Endothelial cell of umbilical vein (primary cell): ENCODE measurements around the gene ESRRA. TPM values are rescaled to one million over a fixed set of nuclear protein-coding genes. Genes with fewer than 3 reads are reported as not detected.

ENCODE experiments used
- BruUV-seq: library from RNA; stranded (reverse); fragments of 400-500 nt; replicated peaks from 2 replicates; lab custom pipeline; 2021; lab: Mats Ljungman, UMichigan
- CTCF ChIA-PET: fragments of 300-600, 350-600 bp; sonication (Branson Sonifier 250); formaldehyde crosslinking; loops from one replicate; lab custom pipeline; 2021; ENCODE audit warnings: antibody characterized with exemption, inconsistent platforms; lab: Charles Lee
- POLR2A ChIA-PET: fragments of 300-600, 350-600 bp; sonication (Branson Sonifier 250); formaldehyde crosslinking; loops from one replicate; lab custom pipeline; 2021; ENCODE audit warnings: antibody characterized with exemption, inconsistent platforms; lab: Charles Lee
- DNase-seq: peaks from one replicate; pipeline ENCODE4 v3.0.0-alpha.2; 2011; ENCODE audit warnings: low read depth, low spot score
- FAIRE-seq: peaks from 2 replicates; lab custom pipeline; 2011; peaks lifted over from hg19 to GRCh38; lab: Jason Lieb, UNC
- H2AFZ ChIP-seq: 2 replicates; pipeline ENCODE4 v1.6.0; 2012; ENCODE audit warnings: low read depth, low read length, control low read depth, inconsistent platforms
- H3K27ac ChIP-seq: 2 replicates; pipeline ENCODE4 v1.5.1; 2011; ENCODE audit warnings: low read depth, mild to moderate bottlenecking, control low read depth, low read length, moderate library complexity; ENCODE audit not compliant: insufficient read depth
- H3K27me3 ChIP-seq, 2 experiments: 2 replicates each; pipeline versions ENCODE4 v1.6.0 to v1.6.1; 2011; ENCODE audit warnings: low read length in 2 of 2, mixed read lengths in 1 of 2; ENCODE audit not compliant: control insufficient read depth in 2 of 2, insufficient read depth in 2 of 2
- H3K36me3 ChIP-seq, 2 experiments: 2 replicates in 1 of 2; 3 replicates in 1 of 2; pipeline ENCODE4 v1.5.1; 2011; ENCODE audit warnings: low read length in 2 of 2, mild to moderate bottlenecking in 1 of 2, moderate library complexity in 1 of 2; ENCODE audit not compliant: control insufficient read depth in 2 of 2, insufficient read depth in 2 of 2; ENCODE audit errors: extremely low read depth in 1 of 2
- H3K4me1 ChIP-seq: 3 replicates; pipeline ENCODE4 v1.5.1; 2011; ENCODE audit warnings: mild to moderate bottlenecking, low read length; ENCODE audit not compliant: control insufficient read depth, insufficient read depth; ENCODE audit errors: extremely low read depth
- H3K4me2 ChIP-seq: 2 replicates; pipeline ENCODE4 v1.6.1; 2011; ENCODE audit warnings: low read length, control low read depth, mixed read lengths; ENCODE audit not compliant: insufficient read depth
- H3K4me3 ChIP-seq, 3 experiments: fragments of 200-600 bp in 1 of 3; sonication (generic), shearing (Covaris generic) in 1 of 3; replicated peaks in 1 of 3; 2 replicates each; pipeline ENCODE4 v1.5.1; 2011 to 2016; ENCODE audit warnings: control low read depth in 3 of 3, low read length in 3 of 3, mild to moderate bottlenecking in 2 of 3, inconsistent platforms in 1 of 3, low read depth in 1 of 3, moderate library complexity in 1 of 3; ENCODE audit not compliant: insufficient read depth in 1 of 3
- H3K79me2 ChIP-seq: 2 replicates; pipeline ENCODE4 v1.6.0; 2012; ENCODE audit warnings: low read length, inconsistent platforms; ENCODE audit not compliant: control insufficient read depth, insufficient read depth
- H3K9ac ChIP-seq: replicated peaks from 2 replicates; pipeline ENCODE3; 2011; ENCODE audit warnings: low read length, control low read depth; ENCODE audit not compliant: insufficient read depth; ENCODE audit errors: extremely low read depth
- H3K9me1 ChIP-seq: replicated peaks from 3 replicates; pipeline ENCODE4 v1.6.0; 2011; ENCODE audit warnings: mild to moderate bottlenecking, low read length; ENCODE audit not compliant: control insufficient read depth, insufficient read depth; ENCODE audit errors: extremely low read depth
- H3K9me3 ChIP-seq: replicated peaks from 2 replicates; pipeline ENCODE4 v1.5.1; 2012; ENCODE audit warnings: low read length, inconsistent platforms; ENCODE audit not compliant: control insufficient read depth, insufficient read depth
- H4K20me1 ChIP-seq: replicated peaks from 2 replicates; pipeline ENCODE3; 2011; ENCODE audit warnings: mild to moderate bottlenecking, low read length; ENCODE audit not compliant: control insufficient read depth, insufficient read depth; ENCODE audit errors: extremely low read depth
- CTCF ChIP-seq, 2 donors: IDR thresholded peaks; 1 replicate in 1 of 2; 2 replicates in 1 of 2; pipeline ENCODE4 v1.5.1; 2011; ENCODE audit warnings: low read length in 2 of 2, mild to moderate bottlenecking in 2 of 2, moderate library complexity in 2 of 2, control low read depth in 1 of 2, inconsistent platforms in 1 of 2, low read depth in 1 of 2; ENCODE audit not compliant: insufficient read depth in 1 of 2; ENCODE audit errors: extremely low read depth in 1 of 2
- EZH2 ChIP-seq: IDR thresholded peaks from 2 replicates; pipeline ENCODE4 v1.6.1; 2012; ENCODE audit warnings: borderline replicate concordance, low read depth, mild to moderate bottlenecking, moderate library complexity, low read length, inconsistent platforms; ENCODE audit not compliant: severe bottlenecking
- FOS ChIP-seq: IDR thresholded peaks from 2 replicates; pipeline ENCODE4 v1.6.1; 2011; ENCODE audit warnings: mild to moderate bottlenecking, low read length, moderate library complexity, borderline replicate concordance; ENCODE audit not compliant: insufficient read depth
- GATA2 ChIP-seq: IDR thresholded peaks from 2 replicates; pipeline ENCODE4 v1.7.0; 2011; ENCODE audit warnings: low read depth, mild to moderate bottlenecking, moderate library complexity, mixed read lengths, low read length; ENCODE audit not compliant: insufficient read length, insufficient read depth
- JUN ChIP-seq: IDR thresholded peaks from 2 replicates; pipeline ENCODE4 v1.6.1; 2011; ENCODE audit warnings: borderline replicate concordance, low read depth; ENCODE audit not compliant: insufficient read length, insufficient read depth
- MAX ChIP-seq: IDR thresholded peaks from 2 replicates; pipeline ENCODE4 v1.6.1; 2011; ENCODE audit not compliant: insufficient read depth, insufficient read length
- MYC ChIP-seq: IDR thresholded peaks from one replicate; pipeline ENCODE4 v1.6.1; 2011; ENCODE audit warnings: mild to moderate bottlenecking, low read depth, low read length
- POLR2A ChIP-seq: IDR thresholded peaks from 2 replicates; pipeline ENCODE4 v1.6.1; 2012; ENCODE audit warnings: low read depth, mild to moderate bottlenecking, control low read depth, low read length
- POLR2AphosphoS5 ChIP-seq: IDR thresholded peaks from 2 replicates; pipeline ENCODE4 v1.6.1; 2012; ENCODE audit warnings: low read depth, mild to moderate bottlenecking, control low read depth, low read length, moderate library complexity; ENCODE audit not compliant: insufficient read depth
- dilution Hi-C: fragments of 300-500 bp; cut with MboI; formaldehyde crosslinking; loops from one replicate; pipeline ENCODE4 v1.15.0; 2019; ENCODE audit warnings: low sequenced_read_pairs; ENCODE audit not compliant: extremely low pct_ligation_motif_present
- intact Hi-C: fragments of 100-400 bp; cut with micrococcal nuclease; formaldehyde crosslinking; loops from one replicate; pipeline ENCODE4 v1.10.0; 2022
- polyA plus RNA-seq, 4 experiments: library from polyadenylated mRNA; depleted of rRNA in 3 of 4; stranded (reverse) in 3 of 4; unstranded in 1 of 4; fragments of >200 nt; gene quantifications; 2 replicates each; pipeline versions ENCODE4 v1.2.1 to v1.2.3, GENCODE V29; 2011 to 2012; ENCODE audit warnings: missing spikeins in 1 of 4
- total RNA-seq: library from RNA; stranded (reverse); gene quantifications from 2 replicates; pipeline ENCODE4 v1.2.3, GENCODE V29; 2021

The ESRRA gene
- total and polyA plus RNA-seq, 2 donors (not counting 3 experiments of a cell fraction or from before 2014, with no cell fraction given): 17.2 to 37.4 TPM

- H3K4me3 ChIP-seq: no peak overlapping the region
- no peaks in the 10 kb centered on the region for H4K20me1 ChIP-seq
- intact Hi-C loops: no loop called here
- DNase-seq: no peak
- ChIA-PET CTCF (interaction anchor here (1.0 to 1.3 kb wide), 2 partner anchors 9 to 85 kb away, joined by 3 to 6 read pairs; no protein-coding TSS in a partner anchor), POLR2A (no interaction called here)
- H3K9me1 ChIP-seq: no peaks in the 10 kb centered on the region
- H3K9me3 ChIP-seq: no peaks in the 10 kb centered on the region
- no peak overlapping the region for H2AFZ ChIP-seq
- no peaks in the 10 kb centered on the region for H3K27me3 ChIP-seq
- H3K4me2 ChIP-seq: no peak overlapping the region
- peaks cover 9% of the 10 kb centered on the region for H3K79me2 ChIP-seq
- dilution Hi-C loops: no loop called here
- no peak overlapping the region for H3K9ac ChIP-seq
- H3K27ac ChIP-seq: no peak overlapping the region
- FAIRE-seq: no peak
- peaks cover 4% of the 10 kb centered on the region for H3K4me1 ChIP-seq
- peaks cover 5 to 26% of the 10 kb centered on the region in 2 experiments for H3K36me3 ChIP-seq
- TF ChIP-seq FOS (no peak), MAX (no peak), JUN (no peak), POLR2AphosphoS5 (no peak), GATA2 (no peak), EZH2 (no peak), POLR2A (no peak), CTCF (IDR thresholded peaks at IDR 0.05; ENCODE audit: extremely low read depth in 1 of 2, insufficient read depth in 1 of 2, low read depth in 1 of 2, low read length in 2 of 2) (no peak), MYC (no peak)
- no TSS peak for BruUV-seq
These were observed 59.1 kb downstream of the ESRRA start for GRCh38 chr11:64364435-64364834.
